Mesothelial cell of epicardium (in vitro differentiated cells): ENCODE measurements around the gene RAD51B. TPM values are rescaled to one million over a fixed set of nuclear protein-coding genes. Genes with fewer than 3 reads are reported as not detected.

Experiments
- DNase-seq, 2 experiments: peaks; one replicate each; pipeline ENCODE4 v3.0.0; 2021; ENCODE audit warnings: low spot score in 2 of 2; ENCODE audit not compliant: unreplicated experiment in 2 of 2
- H3K27ac Mint-ChIP-seq: 2 replicates; pipeline ENCODE4 v1.8.0; 2021; ENCODE audit warnings: mixed read lengths
- H3K27me3 Mint-ChIP-seq: 2 replicates; pipeline ENCODE4 v1.8.0; 2021; ENCODE audit warnings: low read depth, mixed read lengths
- H3K36me3 Mint-ChIP-seq: 2 replicates; pipeline ENCODE4 v1.8.0; 2021; ENCODE audit warnings: mixed read lengths
- H3K4me1 Mint-ChIP-seq: 2 replicates; pipeline ENCODE4 v1.8.0; 2021; ENCODE audit warnings: mixed read lengths
- H3K4me3 Mint-ChIP-seq: 2 replicates; pipeline ENCODE4 v1.8.0; 2021; ENCODE audit warnings: mild to moderate bottlenecking, moderate library complexity, mixed read lengths
- H3K9me3 Mint-ChIP-seq: 2 replicates; pipeline ENCODE4 v1.8.0; 2021; ENCODE audit warnings: mixed read lengths
- total RNA-seq: library from RNA; stranded (reverse); gene quantifications from 3 replicates; pipeline ENCODE4 v1.2.1, GENCODE V29; 2021
- TF ChIP-seq, protein P1 (sequence below): fragments of 200-600 bp; sonication (generic); IDR thresholded peaks from one replicate; pipeline ENCODE4 v1.5.0; 2021; ENCODE audit warnings: antibody characterized with exemption; ENCODE audit not compliant: unreplicated experiment

Gene RAD51B
- total RNA-seq, 1 donor from 2014 or later: 34.7 TPM

GRCh38 chr14:68230202-68230949 lies 410.8 kb downstream of the RAD51B start:
- no peak overlapping the region for H3K4me3 Mint-ChIP-seq
- H3K27me3 Mint-ChIP-seq: no peaks in the 10 kb centered on the region
- DNase-seq: no peak
- no peak overlapping the region for H3K27ac Mint-ChIP-seq
- peaks cover 6% of the 10 kb centered on the region for H3K9me3 Mint-ChIP-seq
- H3K4me1 Mint-ChIP-seq: peaks cover 15% of the 10 kb centered on the region
- TF ChIP-seq, protein P1, sequence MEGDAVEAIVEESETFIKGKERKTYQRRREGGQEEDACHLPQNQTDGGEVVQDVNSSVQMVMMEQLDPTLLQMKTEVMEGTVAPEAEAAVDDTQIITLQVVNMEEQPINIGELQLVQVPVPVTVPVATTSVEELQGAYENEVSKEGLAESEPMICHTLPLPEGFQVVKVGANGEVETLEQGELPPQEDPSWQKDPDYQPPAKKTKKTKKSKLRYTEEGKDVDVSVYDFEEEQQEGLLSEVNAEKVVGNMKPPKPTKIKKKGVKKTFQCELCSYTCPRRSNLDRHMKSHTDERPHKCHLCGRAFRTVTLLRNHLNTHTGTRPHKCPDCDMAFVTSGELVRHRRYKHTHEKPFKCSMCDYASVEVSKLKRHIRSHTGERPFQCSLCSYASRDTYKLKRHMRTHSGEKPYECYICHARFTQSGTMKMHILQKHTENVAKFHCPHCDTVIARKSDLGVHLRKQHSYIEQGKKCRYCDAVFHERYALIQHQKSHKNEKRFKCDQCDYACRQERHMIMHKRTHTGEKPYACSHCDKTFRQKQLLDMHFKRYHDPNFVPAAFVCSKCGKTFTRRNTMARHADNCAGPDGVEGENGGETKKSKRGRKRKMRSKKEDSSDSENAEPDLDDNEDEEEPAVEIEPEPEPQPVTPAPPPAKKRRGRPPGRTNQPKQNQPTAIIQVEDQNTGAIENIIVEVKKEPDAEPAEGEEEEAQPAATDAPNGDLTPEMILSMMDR: no peak
- no peaks in the 10 kb centered on the region for H3K36me3 Mint-ChIP-seq

DNA sequence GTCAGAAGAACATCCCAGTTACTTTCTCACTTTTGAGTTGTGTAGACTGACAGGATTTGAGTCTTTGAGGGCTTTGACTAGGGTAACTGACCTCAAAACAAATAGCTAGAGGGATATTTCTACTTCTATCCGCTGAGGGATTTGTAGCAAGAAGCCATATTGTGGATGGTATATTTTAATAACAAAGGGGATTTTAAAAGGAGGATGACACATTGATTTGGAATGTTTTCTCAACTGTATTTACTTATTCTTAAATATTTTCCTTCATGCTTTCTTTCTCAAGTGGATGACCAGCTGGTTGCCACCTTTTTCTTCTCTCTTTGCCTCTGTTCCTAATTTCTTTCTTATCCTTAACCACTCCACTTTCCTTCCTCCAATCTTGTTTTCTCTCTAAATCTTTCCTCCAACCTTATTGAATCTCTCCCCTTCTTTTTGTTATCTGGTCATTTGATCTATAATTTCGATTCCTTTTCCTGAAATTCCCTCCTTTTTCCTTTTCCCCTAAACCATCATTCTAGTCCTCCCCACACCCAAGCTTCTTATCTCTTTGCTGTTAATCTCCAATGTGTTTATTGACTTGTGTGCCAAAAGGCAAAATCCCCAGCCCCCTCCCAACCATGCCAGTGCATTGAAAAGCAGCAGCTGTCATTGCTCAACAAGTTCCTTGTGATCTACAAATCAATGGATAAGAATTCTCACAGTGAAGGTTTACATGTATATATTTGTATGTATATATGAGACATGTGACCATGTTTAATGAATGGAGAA lies 411.6 kb downstream of the RAD51B start:
- Mint-ChIP-seq H3K9me3 (peaks cover 6% of the 10 kb centered on the region), H3K4me3 (no peak overlapping the region), H3K4me1 (peaks cover 18% of the 10 kb centered on the region), H3K36me3 (no peaks in the 10 kb centered on the region), H3K27ac (no peak overlapping the region), H3K27me3 (no peaks in the 10 kb centered on the region)
- no peak for DNase-seq
- TF ChIP-seq, protein P1: no peak

DNA sequence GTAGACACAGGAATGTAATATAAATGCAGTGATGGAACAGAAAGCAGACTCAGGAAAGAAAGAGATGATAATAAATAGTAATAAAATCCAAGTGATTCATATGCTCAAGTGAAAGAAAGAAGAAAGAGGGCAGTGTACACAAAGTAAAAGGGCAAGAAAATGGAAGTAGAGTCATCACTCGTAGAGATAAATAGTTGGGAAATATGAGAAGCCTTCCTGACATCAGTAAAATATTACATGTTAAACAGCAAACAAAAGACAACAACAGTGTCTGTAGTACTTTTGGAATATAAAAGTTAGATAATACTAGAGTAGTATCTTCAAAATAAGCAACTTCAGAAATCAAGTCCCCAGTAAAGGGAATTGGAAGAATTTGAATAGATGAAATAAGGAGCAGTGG lies 412.3 kb downstream of the RAD51B start:
- peaks cover 25% of the 10 kb centered on the region for H3K4me1 Mint-ChIP-seq
- peaks cover under 1% of the 10 kb centered on the region for H3K9me3 Mint-ChIP-seq
- H3K27me3 Mint-ChIP-seq: no peaks in the 10 kb centered on the region
- H3K27ac Mint-ChIP-seq: no peak overlapping the region
- TF ChIP-seq, protein P1: no peak
- DNase-seq: no peak
- H3K36me3 Mint-ChIP-seq: no peaks in the 10 kb centered on the region
- H3K4me3 Mint-ChIP-seq: no peak overlapping the region

DNA sequence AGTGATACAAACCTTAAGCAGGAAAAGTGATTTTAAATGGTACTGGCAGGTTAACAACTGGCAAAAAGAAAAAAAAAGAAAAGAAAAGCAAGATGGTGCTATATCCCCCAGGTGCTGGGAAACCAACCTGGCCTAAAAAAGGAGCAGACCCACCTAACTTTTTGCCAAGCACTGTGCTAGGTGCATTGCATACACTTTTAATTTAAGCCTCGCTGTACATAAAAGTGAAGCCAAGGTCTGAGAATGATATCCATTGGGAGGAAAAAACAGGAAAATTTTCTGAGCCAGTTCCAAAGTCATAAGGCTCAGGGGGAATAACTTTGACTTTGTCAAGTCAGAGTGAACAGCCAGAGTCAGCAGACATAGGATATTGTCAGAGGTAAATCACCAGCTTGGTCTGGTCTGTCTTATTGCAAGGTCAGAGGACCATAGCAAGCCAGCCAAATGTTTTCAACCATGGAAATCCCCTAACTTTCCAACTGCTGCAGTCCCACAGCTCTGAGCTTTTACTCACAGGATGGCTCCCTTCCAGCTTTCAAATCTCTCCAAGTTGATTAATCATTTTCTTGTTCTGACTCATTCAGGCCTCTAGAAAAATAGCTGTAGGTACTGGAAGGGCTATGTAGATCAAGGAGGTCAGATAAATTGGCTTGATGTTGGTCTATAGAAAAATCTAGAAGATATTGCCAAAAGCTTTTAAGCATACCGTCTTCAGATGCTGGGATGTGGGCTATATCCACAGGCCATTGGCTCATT lies 412.9 kb downstream of the RAD51B start:
- Mint-ChIP-seq H3K9me3 (no peaks in the 10 kb centered on the region), H3K36me3 (no peaks in the 10 kb centered on the region), H3K27me3 (no peaks in the 10 kb centered on the region), H3K4me1 (peaks cover 31% of the 10 kb centered on the region), H3K27ac (no peak overlapping the region), H3K4me3 (no peak overlapping the region)
- no peak for DNase-seq
- TF ChIP-seq, protein P1: no peak

GRCh38 chr14:68233101-68233784 lies 413.7 kb downstream of the RAD51B start:
- TF ChIP-seq, protein P1: no peak
- peaks cover 35% of the 10 kb centered on the region for H3K4me1 Mint-ChIP-seq
- no peak overlapping the region for H3K4me3 Mint-ChIP-seq
- H3K27me3 Mint-ChIP-seq: no peaks in the 10 kb centered on the region
- no peak overlapping the region for H3K27ac Mint-ChIP-seq
- H3K36me3 Mint-ChIP-seq: no peaks in the 10 kb centered on the region
- DNase-seq: no peak
- no peaks in the 10 kb centered on the region for H3K9me3 Mint-ChIP-seq
